ENCODE measurements around the gene TMED9.

GRCh38 chr5:177591690-177592009 is 353 bp upstream of the TMED9 start:
- TF ChIP-seq POLR2AphosphoS5 (IDR thresholded peaks at IDR 0.05) = no peak
- TF ChIP-seq CTCF (IDR thresholded peaks at IDR 0.05) = no peak
- no peak for TF ChIP-seq EP300 (IDR thresholded peaks at IDR 0.05; ENCODE audit: low read depth)

Measured in transverse colon (tissue), 4 donors.